Measurements from ENCODE around the gene TNFRSF12A.

DNA sequence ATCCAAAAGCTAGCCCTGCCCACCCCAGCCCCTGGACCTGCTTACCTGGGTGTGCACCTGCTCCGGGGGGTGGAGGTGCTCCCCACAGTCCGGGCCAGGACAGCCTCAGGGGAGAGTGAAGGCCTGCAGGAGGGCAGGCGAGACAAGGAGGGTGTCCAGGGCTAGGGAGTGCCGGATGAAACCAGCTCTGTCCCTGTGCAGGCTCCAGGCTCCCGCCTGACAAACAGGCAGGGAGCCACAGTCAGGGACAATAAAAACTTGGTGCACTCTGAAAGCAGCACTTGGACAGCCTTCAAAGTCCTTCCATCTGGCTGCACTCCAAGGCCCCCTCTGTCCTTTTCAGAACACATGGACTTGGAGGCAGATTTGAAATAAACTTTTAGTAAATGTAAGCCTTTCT, 47.1 kb upstream of the TNFRSF12A start:
- TF ChIP-seq NFXL1 (IDR thresholded peaks at IDR 0.05; ENCODE audit: borderline replicate concordance) (no peak), HDAC6 (IDR thresholded peaks at IDR 0.05; ENCODE audit: unreplicated experiment) (no peak), EP300 (IDR thresholded peaks at IDR 0.05; ENCODE audit: borderline replicate concordance in 1 of 2, control insufficient read depth in 1 of 2, low read depth in 2 of 2, low read length in 2 of 2) (no peak), NRF1 (conservative IDR thresholded peaks at IDR 0.05; ENCODE audit: low read depth, low read length) (no peak), KLF5 (IDR thresholded peaks at IDR 0.05; ENCODE audit: partially characterized antibody) (no peak), NR2C2 (IDR thresholded peaks at IDR 0.05; ENCODE audit: borderline replicate concordance, control insufficient read depth, insufficient read length, low read depth) (no peak)
- TF ChIP-seq, protein P1, sequence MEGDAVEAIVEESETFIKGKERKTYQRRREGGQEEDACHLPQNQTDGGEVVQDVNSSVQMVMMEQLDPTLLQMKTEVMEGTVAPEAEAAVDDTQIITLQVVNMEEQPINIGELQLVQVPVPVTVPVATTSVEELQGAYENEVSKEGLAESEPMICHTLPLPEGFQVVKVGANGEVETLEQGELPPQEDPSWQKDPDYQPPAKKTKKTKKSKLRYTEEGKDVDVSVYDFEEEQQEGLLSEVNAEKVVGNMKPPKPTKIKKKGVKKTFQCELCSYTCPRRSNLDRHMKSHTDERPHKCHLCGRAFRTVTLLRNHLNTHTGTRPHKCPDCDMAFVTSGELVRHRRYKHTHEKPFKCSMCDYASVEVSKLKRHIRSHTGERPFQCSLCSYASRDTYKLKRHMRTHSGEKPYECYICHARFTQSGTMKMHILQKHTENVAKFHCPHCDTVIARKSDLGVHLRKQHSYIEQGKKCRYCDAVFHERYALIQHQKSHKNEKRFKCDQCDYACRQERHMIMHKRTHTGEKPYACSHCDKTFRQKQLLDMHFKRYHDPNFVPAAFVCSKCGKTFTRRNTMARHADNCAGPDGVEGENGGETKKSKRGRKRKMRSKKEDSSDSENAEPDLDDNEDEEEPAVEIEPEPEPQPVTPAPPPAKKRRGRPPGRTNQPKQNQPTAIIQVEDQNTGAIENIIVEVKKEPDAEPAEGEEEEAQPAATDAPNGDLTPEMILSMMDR (IDR thresholded peaks at IDR 0.05 in 2 of 3, conservative IDR thresholded peaks at IDR 0.05 in 1 of 3; ENCODE audit: control insufficient read depth in 2 of 3, extremely low read depth in 1 of 3, insufficient read depth in 1 of 3, low read depth in 3 of 3, low read length in 3 of 3), result no peak
- TF ChIP-seq, protein P2, sequence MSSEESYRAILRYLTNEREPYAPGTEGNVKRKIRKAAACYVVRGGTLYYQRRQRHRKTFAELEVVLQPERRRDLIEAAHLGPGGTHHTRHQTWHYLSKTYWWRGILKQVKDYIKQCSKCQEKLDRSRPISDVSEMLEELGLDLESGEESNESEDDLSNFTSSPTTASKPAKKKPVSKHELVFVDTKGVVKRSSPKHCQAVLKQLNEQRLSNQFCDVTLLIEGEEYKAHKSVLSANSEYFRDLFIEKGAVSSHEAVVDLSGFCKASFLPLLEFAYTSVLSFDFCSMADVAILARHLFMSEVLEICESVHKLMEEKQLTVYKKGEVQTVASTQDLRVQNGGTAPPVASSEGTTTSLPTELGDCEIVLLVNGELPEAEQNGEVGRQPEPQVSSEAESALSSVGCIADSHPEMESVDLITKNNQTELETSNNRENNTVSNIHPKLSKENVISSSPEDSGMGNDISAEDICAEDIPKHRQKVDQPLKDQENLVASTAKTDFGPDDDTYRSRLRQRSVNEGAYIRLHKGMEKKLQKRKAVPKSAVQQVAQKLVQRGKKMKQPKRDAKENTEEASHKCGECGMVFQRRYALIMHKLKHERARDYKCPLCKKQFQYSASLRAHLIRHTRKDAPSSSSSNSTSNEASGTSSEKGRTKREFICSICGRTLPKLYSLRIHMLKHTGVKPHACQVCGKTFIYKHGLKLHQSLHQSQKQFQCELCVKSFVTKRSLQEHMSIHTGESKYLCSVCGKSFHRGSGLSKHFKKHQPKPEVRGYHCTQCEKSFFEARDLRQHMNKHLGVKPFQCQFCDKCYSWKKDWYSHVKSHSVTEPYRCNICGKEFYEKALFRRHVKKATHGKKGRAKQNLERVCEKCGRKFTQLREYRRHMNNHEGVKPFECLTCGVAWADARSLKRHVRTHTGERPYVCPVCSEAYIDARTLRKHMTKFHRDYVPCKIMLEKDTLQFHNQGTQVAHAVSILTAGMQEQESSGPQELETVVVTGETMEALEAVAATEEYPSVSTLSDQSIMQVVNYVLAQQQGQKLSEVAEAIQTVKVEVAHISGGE (CRISPR knock-in tag; IDR thresholded peaks at IDR 0.05), result no peak
- TF ChIP-seq, protein P3, sequence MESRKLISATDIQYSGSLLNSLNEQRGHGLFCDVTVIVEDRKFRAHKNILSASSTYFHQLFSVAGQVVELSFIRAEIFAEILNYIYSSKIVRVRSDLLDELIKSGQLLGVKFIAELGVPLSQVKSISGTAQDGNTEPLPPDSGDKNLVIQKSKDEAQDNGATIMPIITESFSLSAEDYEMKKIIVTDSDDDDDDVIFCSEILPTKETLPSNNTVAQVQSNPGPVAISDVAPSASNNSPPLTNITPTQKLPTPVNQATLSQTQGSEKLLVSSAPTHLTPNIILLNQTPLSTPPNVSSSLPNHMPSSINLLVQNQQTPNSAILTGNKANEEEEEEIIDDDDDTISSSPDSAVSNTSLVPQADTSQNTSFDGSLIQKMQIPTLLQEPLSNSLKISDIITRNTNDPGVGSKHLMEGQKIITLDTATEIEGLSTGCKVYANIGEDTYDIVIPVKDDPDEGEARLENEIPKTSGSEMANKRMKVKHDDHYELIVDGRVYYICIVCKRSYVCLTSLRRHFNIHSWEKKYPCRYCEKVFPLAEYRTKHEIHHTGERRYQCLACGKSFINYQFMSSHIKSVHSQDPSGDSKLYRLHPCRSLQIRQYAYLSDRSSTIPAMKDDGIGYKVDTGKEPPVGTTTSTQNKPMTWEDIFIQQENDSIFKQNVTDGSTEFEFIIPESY (IDR thresholded peaks at IDR 0.05), result no peak
- TF ChIP-seq, protein P4, sequence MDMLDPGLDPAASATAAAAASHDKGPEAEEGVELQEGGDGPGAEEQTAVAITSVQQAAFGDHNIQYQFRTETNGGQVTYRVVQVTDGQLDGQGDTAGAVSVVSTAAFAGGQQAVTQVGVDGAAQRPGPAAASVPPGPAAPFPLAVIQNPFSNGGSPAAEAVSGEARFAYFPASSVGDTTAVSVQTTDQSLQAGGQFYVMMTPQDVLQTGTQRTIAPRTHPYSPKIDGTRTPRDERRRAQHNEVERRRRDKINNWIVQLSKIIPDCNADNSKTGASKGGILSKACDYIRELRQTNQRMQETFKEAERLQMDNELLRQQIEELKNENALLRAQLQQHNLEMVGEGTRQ (IDR thresholded peaks at IDR 0.05; ENCODE audit: borderline replicate concordance, low read depth, low read length), result no peak
